HG03439 (cell line): ENCODE data around the gene CIB2.

Experiments
- ATAC-seq: cut with Tn5 transposase; IDR thresholded peaks from one replicate; pipeline ENCODE4 v1.9.1; 2021; ENCODE audit warnings: mild to moderate bottlenecking, moderate library complexity; ENCODE audit not compliant: unreplicated experiment

CIB2 gene

DNA sequence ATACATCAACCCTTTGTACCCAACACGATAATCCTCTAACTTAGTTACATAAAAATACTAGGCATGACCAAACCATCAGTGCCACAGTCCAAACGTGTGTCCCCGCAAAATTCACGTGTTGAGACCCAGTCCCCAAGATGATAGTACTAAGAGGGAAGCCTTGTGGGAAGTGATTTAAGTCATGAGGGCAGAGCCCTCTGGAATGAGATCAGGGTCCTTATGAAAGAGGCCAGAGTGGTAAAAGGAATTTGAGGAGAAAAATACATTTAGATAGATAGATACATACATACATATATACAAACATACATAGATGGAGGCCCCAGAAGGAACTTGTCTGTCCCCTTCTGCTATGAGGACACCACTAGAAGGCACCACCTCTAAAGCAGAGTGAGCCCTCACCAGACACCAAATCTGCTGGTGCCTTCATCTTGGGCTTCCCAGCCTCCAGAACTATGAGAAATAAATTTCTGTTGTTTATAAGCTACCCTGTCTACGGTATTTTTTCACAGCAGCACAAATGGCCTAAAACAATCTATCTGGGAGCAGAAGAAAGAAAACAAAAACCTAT, 61.7 kb downstream of the CIB2 start:
- no peak for ATAC-seq

DNA sequence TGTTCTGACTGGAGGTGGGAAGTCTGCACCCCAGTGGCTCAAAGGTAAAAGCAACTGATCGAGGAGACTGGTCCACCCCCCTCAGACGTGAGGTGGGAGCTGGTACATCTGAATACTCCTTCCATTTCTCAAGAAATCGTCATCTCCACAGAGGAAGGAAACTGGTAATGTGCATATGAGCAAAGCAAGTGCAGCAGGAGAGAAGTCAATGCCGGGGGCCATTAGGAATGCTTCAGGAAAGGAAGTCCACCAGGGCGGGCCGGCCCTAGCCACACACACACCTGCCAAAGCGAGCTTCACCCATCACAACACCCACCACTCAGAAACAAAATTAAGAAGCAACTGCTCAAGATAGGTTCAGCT, 62.2 kb downstream of the CIB2 start:
- ATAC-seq = no peak

DNA sequence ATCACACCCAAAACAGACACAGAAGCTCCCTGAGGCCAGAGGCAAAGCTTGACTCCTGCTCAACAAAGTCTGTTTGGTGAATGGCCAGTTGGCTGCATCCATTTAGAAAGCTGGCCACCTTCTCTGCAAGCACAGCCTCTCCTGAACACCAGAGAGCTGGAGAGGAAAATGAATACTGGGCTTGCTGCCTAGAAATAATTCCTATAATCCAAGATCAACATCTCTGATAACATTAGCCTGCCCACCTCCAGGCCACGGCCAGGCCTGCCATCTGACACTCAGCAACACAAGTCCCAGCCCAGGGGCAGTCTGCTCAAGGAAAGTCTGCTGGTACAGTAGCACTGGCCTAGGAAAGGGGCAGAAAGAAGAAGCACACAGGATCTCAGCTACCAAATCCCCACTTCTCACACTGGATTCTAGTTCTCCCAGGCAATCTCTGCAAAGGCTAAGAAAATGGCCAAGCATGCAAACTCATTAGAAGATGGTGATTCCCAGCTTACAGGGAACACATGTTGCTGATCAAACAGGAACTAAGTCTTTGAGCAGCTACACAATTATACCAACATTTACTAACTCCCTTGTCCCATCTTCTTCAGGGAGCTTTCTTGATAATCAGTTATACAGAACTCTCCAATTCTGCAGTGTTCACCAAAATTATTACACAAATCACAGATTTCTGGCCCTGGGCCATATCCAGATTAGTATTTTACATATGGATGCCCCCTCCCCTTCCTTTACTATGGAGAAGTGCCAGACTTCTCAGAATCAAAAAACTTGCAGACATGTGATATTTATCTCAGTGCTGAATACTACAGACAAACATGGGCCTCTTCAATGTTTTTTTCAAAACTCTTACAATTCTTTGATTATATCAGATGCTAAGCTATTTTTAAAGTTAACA, 63.7 kb downstream of the CIB2 start:
- ATAC-seq = no peak

DNA sequence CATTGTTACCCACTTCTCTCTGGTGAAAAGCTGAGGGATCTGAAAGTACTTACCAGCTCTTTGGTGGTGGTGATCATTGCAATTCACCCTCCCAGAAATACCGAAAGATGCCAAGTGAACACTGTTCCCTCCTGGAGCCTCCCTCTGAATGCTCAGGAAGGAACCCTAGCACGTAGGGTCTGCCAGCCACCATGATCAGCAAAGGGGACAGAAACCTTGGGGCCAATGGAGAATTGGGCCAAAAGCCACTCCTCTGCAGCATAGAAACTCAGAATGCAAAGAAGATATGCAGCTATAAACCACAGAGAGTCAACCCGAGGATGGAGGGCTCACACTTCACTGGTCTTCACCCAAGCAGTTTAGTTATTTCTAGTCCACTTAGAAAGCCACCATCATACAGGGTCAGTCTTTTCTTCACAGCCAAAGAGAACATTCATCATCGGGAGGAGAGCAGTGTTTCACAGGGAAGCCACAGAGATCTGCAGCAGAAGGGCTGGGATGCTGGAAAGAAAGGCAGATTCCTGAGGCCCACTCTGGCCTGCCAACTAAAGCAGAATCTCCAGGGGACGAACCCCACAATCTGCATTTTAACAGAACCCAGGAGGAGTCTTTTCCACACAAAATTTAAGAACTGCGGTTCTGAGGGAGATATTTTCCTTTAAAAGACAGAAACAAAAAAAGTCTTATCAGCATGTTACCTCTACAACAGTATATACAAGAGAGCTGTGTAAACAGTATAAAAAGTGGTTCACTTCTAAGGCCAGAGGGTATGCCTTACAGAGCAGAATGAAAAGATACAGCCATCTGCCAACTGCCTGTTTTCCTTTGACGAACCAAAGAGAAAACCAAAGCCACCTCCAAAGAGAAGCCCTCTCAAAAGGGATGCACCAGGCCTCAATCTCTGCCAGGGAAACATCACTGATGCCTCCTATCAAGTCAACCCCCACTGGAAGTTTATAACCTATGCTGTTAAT, 65.0 kb downstream of the CIB2 start:
- ATAC-seq = peak; percentile 39

DNA sequence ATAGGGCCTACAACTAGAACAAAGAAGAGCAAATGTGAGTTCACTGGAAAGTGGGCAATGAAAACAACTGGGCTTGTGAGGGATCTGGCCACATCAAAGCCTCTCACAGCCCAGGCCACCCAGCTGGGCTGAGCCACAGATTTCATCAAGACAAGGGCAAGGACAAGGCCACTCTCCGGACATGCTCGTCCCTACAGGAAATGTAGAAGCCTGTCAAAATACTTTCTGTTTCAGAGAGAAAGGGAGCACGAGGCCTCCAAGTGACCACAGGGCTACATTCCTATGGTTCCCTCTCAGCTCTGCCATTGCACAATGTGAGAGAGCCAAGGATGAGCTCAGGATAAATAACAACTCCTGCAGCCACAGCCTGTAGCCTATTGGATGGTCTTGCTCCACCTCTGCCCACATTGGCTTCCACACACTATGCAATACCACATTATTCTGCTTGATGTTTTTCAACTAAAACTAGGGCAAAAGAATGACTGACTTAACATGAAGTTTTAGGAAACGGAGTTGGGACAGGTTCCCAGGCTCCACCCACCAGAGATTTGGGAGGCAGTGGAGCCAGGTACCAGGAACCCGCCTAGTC, 65.9 kb downstream of the CIB2 start:
- ATAC-seq = no peak

DNA sequence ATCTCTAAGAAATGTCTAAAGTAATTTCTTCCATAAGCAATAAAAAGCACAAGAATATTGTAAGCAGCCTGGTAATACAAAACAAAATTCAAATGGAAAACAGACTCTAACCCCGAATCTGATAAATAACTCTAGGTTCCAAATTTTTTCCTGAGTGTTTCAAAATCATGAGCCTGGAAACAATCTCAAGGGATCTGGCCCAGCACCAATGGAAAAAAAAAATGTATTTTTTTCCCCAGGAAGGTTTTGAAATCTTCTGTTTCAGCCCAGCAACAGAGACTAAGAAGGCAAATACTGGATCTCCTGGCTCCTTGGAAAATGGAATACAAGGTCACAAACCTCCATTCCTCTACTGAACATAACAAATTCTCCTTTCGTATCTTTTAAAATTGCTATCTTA, 66.7 kb downstream of the CIB2 start:
- no peak for ATAC-seq

- no peak for ATAC-seq
Observed at GRCh38 chr15:78063970-78064385, 67.3 kb downstream of the CIB2 start.

DNA sequence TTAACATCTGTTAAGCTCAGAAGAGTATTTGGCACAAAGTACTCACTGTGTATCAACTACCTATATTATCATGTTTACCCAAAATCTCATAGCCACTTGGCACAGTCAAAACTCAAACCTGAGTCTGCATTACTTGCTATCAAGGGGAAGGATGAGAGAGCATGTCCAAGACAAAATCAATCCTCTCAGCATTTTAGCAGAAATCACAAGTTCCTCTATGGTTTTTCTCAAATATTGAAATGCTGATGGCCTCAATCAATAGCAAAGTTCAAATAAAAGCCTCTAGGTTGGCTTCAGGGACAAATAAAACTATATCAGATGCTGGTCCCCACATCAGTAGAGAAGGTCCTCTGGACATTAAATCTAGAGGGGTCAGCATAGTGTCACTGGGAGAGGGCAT, 68.0 kb downstream of the CIB2 start:
- no peak for ATAC-seq

GRCh38 chr15:78061963-78062427, 69.2 kb downstream of the CIB2 start:
- ATAC-seq = no peak

DNA sequence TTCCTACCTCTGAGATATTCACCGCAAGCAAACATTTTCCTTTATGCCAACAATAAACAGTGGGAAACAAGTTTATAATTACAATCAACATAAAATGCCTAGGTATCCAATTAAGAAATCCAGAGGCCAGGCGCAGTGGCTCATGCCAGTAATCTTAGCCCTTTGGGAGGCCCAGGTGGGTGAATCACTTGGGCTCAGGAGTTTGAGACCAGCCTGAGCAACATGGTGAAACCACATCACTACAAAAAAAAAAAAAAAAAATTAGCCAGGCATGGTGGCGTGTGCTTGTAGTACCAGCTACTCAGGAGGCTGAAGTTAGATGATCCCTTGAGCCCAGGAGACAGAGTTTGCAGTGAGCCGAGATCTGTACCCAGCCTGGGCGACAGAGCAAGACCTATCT, 71.0 kb downstream of the CIB2 start:
- ATAC-seq = no peak

DNA sequence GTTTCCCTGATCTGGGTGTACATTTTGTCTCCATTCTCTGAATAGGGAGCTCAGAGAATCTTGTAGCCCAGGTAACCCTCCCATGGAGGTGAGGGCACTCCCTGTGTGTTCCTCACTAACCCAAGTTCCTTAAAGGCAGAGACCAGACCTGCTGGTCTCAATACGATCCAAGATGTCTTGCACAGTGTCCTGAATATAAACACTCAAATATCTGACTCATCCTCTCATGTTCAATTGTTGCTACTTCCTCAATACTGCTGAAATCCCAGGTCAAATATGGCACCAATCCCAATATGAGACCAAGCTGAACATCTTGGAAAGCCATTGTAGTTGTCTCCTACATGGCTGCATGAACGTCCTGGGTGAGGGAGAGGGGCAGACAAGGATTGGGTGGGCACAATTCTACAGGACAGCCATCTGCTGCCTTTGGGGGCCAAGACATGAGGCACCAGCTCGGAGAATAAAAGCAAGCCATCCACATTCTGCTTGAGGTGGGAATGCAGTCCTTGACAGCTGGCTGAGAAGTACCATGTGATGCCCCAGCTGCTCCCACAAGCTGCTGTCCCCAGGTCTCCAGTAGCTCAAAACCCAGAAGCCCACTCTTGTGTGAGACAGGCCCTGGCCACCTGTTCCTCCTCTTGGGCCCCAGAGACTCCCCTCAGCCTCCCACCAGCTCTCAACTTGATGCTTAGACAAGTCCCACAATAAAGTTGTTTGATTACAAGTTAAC, 72.0 kb downstream of the CIB2 start:
- ATAC-seq = no peak

GRCh38 chr15:78058401-78058935, 72.8 kb downstream of the CIB2 start:
- no peak for ATAC-seq

DNA sequence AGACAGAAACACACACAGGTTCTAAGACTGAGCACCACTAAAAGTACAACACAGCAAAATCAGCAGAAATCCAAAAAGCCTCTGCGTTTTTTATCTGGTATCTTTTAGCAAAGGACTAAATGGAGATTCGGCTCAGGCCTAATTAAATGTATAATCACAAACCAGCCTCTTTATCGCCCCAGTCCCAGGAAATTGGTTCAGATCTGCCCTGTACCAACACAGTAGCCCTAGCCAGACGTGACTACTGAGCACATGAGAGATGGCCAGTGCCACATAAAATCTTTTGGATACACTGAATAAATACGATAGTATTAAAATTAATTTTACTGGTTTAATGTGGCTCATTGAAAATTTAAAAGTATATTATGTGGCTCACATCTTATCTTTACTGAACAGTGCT, 73.4 kb downstream of the CIB2 start:
- no peak for ATAC-seq

- ATAC-seq = no peak
Observed at GRCh38 chr15:78056714-78057269, 74.5 kb downstream of the CIB2 start.

- ATAC-seq = no peak
Observed at GRCh38 chr15:78055919-78056713, 75.1 kb downstream of the CIB2 start.

DNA sequence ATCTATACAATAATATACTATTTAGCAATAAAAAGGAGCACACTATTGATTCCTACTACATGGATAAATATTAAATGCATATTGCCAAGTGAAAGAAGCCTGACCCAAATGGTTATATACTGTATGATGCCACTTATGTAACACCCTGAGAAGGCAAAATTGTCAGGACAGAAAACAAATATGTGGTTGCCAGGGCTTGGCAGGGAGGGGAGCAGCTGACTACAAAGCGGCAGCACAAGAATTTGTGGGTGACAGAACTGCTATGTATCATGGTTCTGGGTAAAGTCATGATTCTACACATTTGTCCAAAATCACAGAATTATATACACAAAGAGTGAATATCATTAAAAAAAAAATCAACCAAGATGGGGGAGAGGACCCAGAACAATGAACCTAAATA, 76.3 kb downstream of the CIB2 start:
- ATAC-seq = no peak
